Transverse colon (tissue), 4 donors: ENCODE results near the gene RSAD2. TPM values are rescaled to one million over a fixed set of nuclear protein-coding genes. Genes with fewer than 3 reads are reported as not detected.

Experiments
- DNase-seq: peaks from one replicate; pipeline ENCODE4 v3.0.0-alpha.2; 2019
- H3K27ac ChIP-seq, 4 donors: fragments of 200-600 bp; sonication (generic); 2 replicates each; pipeline ENCODE4 v1.5.1; 2016 to 2018; ENCODE audit warnings: inconsistent platforms in 4 of 4
- H3K27me3 ChIP-seq: fragments of 200-600 bp; sonication (generic); 2 replicates; pipeline ENCODE4 v1.5.1; 2017; ENCODE audit warnings: inconsistent platforms
- H3K36me3 ChIP-seq, 4 donors: fragments of 200-600 bp; sonication (generic); 2 replicates each; pipeline ENCODE4 v1.5.1; 2017 to 2019; ENCODE audit warnings: inconsistent platforms in 4 of 4
- H3K4me1 ChIP-seq, 4 donors: fragments of 200-600 bp; sonication (generic); 2 replicates each; pipeline ENCODE4 v1.5.1; 2017 to 2020; ENCODE audit warnings: inconsistent platforms in 4 of 4
- H3K4me3 ChIP-seq, 4 donors: fragments of 200-600 bp; sonication (generic); 1 replicate in 1 of 4; 2 replicates in 3 of 4; pipeline versions ENCODE4 v1.5.1 to v1.6.1; 2017 to 2019; ENCODE audit warnings: inconsistent platforms in 4 of 4
- H3K9me3 ChIP-seq, 2 donors: fragments of 200-600 bp; sonication (generic); 2 replicates each; pipeline ENCODE4 v1.5.1; 2017 to 2019; ENCODE audit warnings: inconsistent platforms in 2 of 2
- EP300 ChIP-seq: sonication (generic); formaldehyde crosslinking; IDR thresholded peaks from one replicate; pipeline ENCODE4 v1.6.1; 2017; ENCODE audit warnings: antibody characterized with exemption, low read depth
- POLR2A ChIP-seq: fragments of 450-650 bp; IDR thresholded peaks from one replicate; pipeline ENCODE4 v1.6.1; 2016; ENCODE audit warnings: antibody characterized with exemption, mild to moderate bottlenecking, moderate library complexity
- POLR2AphosphoS5 ChIP-seq, 3 donors: sonication (generic); formaldehyde crosslinking; IDR thresholded peaks; one replicate each; pipeline ENCODE4 v1.6.1; 2016; ENCODE audit warnings: antibody characterized with exemption in 3 of 3
- WGBS, 2 donors: methylation state at CpG; one replicate each; pipeline ENCODE4 v1.1.5; 2018; ENCODE audit warnings: low coverage in 1 of 2; 5-methylcytosine and 5-hydroxymethylcytosine counted together
- in situ Hi-C, 4 donors: fragments of 200-750 bp; cut with MboI; loops; one replicate each; pipeline versions ENCODE4 v1.15.0 to v1.15.1; 2017; ENCODE audit warnings: low sequenced_read_pairs in 3 of 4, low pct_ligation_motif_present in 1 of 4, low pct_unique_long_range_greater_than_20kb in 1 of 4
- intact Hi-C: fragments of 100-400 bp; cut with DNase I; formaldehyde crosslinking; loops from one replicate; pipeline ENCODE4 v1.15.1; 2023; ENCODE audit warnings: low total_unique reads
- total RNA-seq, 4 donors: library from RNA; depleted of rRNA; stranded (reverse); fragments of >200 nt; gene quantifications; one replicate each; pipeline ENCODE4 v1.1.0, GENCODE V29; 2016
- TF ChIP-seq, protein P1 (sequence below), 5 experiments: fragments of 200-600 bp in 3 of 5; fragments of 450-650 bp in 2 of 5; sonication (generic) in 3 of 5; IDR thresholded peaks; 1 replicate in 2 of 5; 2 replicates in 3 of 5; pipeline ENCODE4 v1.5.1; 2016 to 2017; ENCODE audit warnings: antibody characterized with exemption in 5 of 5, inconsistent platforms in 3 of 5, mild to moderate bottlenecking in 2 of 5, moderate library complexity in 1 of 5

RSAD2 gene
- total RNA-seq, 4 donors from 2014 or later: 4.2 to 7.1 (median 5.4) TPM; not detected in 1

GRCh38 chr2:6927186-6927585, 49.6 kb downstream of the RSAD2 start:
- Histone ChIP-seq H3K27me3 (no peaks in the 10 kb centered on the region), H3K4me3 (no peak overlapping the region), H3K36me3 (no peaks in the 10 kb centered on the region), H3K27ac (no peak overlapping the region), H3K9me3 (no peaks in the 10 kb centered on the region), H3K4me1 (peaks cover 0 to 6% (median 1%) of the 10 kb centered on the region in 4 donors)
- in situ Hi-C loops (no loop called here), intact Hi-C loops (no loop called here)
- DNase-seq: no peak
- 47 to 63% methylated on average over 3 of the region's 3 CpGs for WGBS, 2 donors
- TF ChIP-seq EP300 (no peak), POLR2AphosphoS5 (IDR thresholded peaks at IDR 0.05) (no peak)

- no peak for TF ChIP-seq EP300
- TF ChIP-seq, protein P1, sequence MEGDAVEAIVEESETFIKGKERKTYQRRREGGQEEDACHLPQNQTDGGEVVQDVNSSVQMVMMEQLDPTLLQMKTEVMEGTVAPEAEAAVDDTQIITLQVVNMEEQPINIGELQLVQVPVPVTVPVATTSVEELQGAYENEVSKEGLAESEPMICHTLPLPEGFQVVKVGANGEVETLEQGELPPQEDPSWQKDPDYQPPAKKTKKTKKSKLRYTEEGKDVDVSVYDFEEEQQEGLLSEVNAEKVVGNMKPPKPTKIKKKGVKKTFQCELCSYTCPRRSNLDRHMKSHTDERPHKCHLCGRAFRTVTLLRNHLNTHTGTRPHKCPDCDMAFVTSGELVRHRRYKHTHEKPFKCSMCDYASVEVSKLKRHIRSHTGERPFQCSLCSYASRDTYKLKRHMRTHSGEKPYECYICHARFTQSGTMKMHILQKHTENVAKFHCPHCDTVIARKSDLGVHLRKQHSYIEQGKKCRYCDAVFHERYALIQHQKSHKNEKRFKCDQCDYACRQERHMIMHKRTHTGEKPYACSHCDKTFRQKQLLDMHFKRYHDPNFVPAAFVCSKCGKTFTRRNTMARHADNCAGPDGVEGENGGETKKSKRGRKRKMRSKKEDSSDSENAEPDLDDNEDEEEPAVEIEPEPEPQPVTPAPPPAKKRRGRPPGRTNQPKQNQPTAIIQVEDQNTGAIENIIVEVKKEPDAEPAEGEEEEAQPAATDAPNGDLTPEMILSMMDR (IDR thresholded peaks at IDR 0.05): no peak
- TF ChIP-seq POLR2AphosphoS5 (IDR thresholded peaks at IDR 0.05): no peak
- no peak for TF ChIP-seq POLR2A
- intact Hi-C loops: no loop called here
- no peaks in the 10 kb centered on the region for H3K9me3 ChIP-seq
- peaks cover 0 to 6% (median 1%) of the 10 kb centered on the region in 4 donors for H3K4me1 ChIP-seq
- no peak overlapping the region for H3K27ac ChIP-seq
- no peak overlapping the region for H3K4me3 ChIP-seq
- in situ Hi-C loops: no loop called here
- no peaks in the 10 kb centered on the region for H3K27me3 ChIP-seq
- 93% methylated on average over 3 of the region's 3 CpGs; no CpG with 5 or more reads in 1 of the 2 donors for WGBS, 2 donors
- no peak for DNase-seq
- no peaks in the 10 kb centered on the region for H3K36me3 ChIP-seq
Measured at GRCh38 chr2:6927753-6928152, 50.2 kb downstream of the RSAD2 start.

DNA sequence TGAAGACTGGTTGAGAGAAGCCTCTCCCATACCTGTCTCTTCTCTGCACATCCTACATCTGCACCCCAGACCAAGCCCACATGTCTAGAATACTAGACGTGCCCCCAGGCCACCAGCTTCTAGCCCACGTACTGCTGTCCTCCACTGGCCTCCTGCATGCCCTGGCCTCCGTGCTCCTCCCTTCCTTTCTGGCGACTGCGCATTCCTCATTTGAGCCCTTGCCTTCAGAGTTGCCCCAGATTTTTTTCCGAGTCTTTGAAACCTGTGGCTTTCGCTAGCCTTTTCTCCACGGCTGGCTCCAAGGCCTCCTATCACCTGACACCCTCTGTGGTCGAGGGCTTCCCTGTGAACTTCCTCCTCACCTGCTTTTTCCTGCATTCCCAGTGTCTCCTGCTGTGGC, 50.9 kb downstream of the RSAD2 start:
- Histone ChIP-seq H3K9me3 (no peaks in the 10 kb centered on the region), H3K4me3 (no peak overlapping the region), H3K27me3 (no peaks in the 10 kb centered on the region), H3K36me3 (no peaks in the 10 kb centered on the region), H3K27ac (no peak overlapping the region), H3K4me1 (peaks cover 0 to 6% (median 1%) of the 10 kb centered on the region in 4 donors)
- TF ChIP-seq POLR2A (no peak), EP300 (no peak), POLR2AphosphoS5 (IDR thresholded peaks at IDR 0.05) (no peak)
- TF ChIP-seq, protein P1 (IDR thresholded peaks at IDR 0.05): no peak
- 87 to 93% methylated on average over 3 to 9 of the region's 9 CpGs for WGBS, 2 donors
- intact Hi-C loops: no loop called here
- in situ Hi-C loops: no loop called here
- DNase-seq: no peak

DNA sequence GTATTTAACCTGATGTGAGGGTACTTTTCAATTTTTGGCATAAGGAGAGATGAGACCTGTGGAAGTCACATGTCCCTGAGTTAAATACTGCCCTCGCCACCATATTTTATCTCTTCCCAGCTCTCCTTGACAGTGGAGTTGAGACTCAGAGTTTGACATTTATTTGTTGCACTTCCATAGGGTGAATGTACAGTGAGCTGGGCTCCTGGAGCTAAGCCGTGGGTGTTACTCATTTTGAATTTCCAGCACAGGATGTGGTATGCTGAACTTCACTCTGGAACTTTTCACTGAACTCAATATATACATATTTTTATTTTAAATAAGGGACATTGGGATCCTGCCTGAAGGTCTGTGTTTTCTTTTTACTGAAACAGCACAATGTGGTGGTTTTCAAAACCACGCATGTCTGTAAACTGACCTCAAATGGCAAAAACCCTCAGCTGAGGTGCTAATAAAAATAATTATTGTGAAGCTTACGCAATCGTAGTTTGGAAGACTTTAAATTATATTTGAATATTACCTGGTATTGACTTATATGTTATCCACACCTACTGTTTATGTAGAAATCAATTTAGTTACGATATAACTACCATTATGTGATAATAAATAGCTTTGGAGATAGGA, 51.7 kb downstream of the RSAD2 start:
- intact Hi-C loops: no loop called here
- no peaks in the 10 kb centered on the region for H3K27me3 ChIP-seq
- no peaks in the 10 kb centered on the region for H3K9me3 ChIP-seq
- DNase-seq: no peak
- no peak overlapping the region for H3K27ac ChIP-seq
- H3K36me3 ChIP-seq: no peaks in the 10 kb centered on the region
- in situ Hi-C loops: no loop called here
- TF ChIP-seq EP300 (no peak), POLR2AphosphoS5 (IDR thresholded peaks at IDR 0.05) (no peak), POLR2A (no peak)
- TF ChIP-seq, protein P1 (IDR thresholded peaks at IDR 0.05): no peak
- 77 to 82% methylated on average over 6 of the region's 6 CpGs for WGBS, 2 donors
- H3K4me3 ChIP-seq: no peak overlapping the region
- H3K4me1 ChIP-seq: peaks cover 0 to 6% (median 1%) of the 10 kb centered on the region in 4 donors
